ENCODE measurements around the gene JUN. TPM values are rescaled to one million over a fixed set of nuclear protein-coding genes. Genes with fewer than 3 reads are reported as not detected.
"Not testable (repeated sequence)": the region's sequence is repeated elsewhere in the genome, so short reads cannot be mapped to it uniquely, and the experiment has no call there.

The JUN gene
- total RNA-seq, 1 experiment from 2014 or later = 74.7 TPM

GRCh38 chr1:58803858-58804257 is 20.0 kb upstream of the JUN start:
- CTCF ChIA-PET = no interaction called here
- 0 out of 2 replicates have a peak, but pooled peaks cover 10% of the 10 kb centered on the region for H3F3A ChIP-seq (ENCODE audit: insufficient read depth, low read depth)

GRCh38 chr1:58802640-58803399 is 19.0 kb upstream of the JUN start:
- ChIA-PET POLR2A (ENCODE audit: unreplicated experiment) (no interaction called here), CTCF (no interaction called here)
- Histone ChIP-seq H2AFZ (no peak overlapping the region), H3K27me3 (ENCODE audit: insufficient read depth, low read depth) (no peaks in the 10 kb centered on the region), H3K9me3 (ENCODE audit: insufficient read depth, low read depth) (no peaks in the 10 kb centered on the region), H3K79me2 (ENCODE audit: low read depth) (no peaks in the 10 kb centered on the region), H3K4me1 (replicated peaks; ENCODE audit: insufficient read depth) (peaks cover 29% of the 10 kb centered on the region), H3F3A (ENCODE audit: insufficient read depth, low read depth) (0 out of 2 replicates have a peak, but pooled peaks cover 10% of the 10 kb centered on the region), H3K9me2 (ENCODE audit: insufficient read depth) (0 out of 2 replicates have a peak, but pooled peaks cover 1% of the 10 kb centered on the region), H3K27ac (no peak overlapping the region), H3K4me2 (no peak overlapping the region), H3K4me3 (no peak overlapping the region), H3K36me3 (ENCODE audit: low read depth) (no peaks in the 10 kb centered on the region), H4K20me1 (ENCODE audit: insufficient read depth) (no peaks in the 10 kb centered on the region)
- intact Hi-C loops (cut with micrococcal nuclease; ENCODE audit: unreplicated experiment) = no loop called here
- no TSS peak for BruUV-seq (replicated peaks)
- no peak for DNase-seq
- TF ChIP-seq CTCF (conservative IDR thresholded peaks at IDR 0.05) (no peak), EZH2 (IDR thresholded peaks at IDR 0.05; ENCODE audit: low read depth) (no peak)

More at GRCh38 chr1:58803858-58804257, 20.0 kb upstream of the JUN start:
- no peak for DNase-seq
- Histone ChIP-seq H3K9me3 (ENCODE audit: insufficient read depth, low read depth) (no peaks in the 10 kb centered on the region), H3K9me2 (ENCODE audit: insufficient read depth) (no peaks in the 10 kb centered on the region), H4K20me1 (ENCODE audit: insufficient read depth) (no peaks in the 10 kb centered on the region), H3K4me1 (replicated peaks; ENCODE audit: insufficient read depth) (peaks cover 29% of the 10 kb centered on the region), H3K79me2 (ENCODE audit: low read depth) (no peaks in the 10 kb centered on the region), H3K27ac (no peak overlapping the region), H3K4me3 (no peak overlapping the region), H3K4me2 (no peak overlapping the region), H3K27me3 (ENCODE audit: insufficient read depth, low read depth) (no peaks in the 10 kb centered on the region), H3K36me3 (ENCODE audit: low read depth) (no peaks in the 10 kb centered on the region), H2AFZ (no peak overlapping the region)
- intact Hi-C loops (cut with micrococcal nuclease; ENCODE audit: unreplicated experiment) = no loop called here
- no peak for TF ChIP-seq EZH2 (IDR thresholded peaks at IDR 0.05; ENCODE audit: low read depth)
- no peak for TF ChIP-seq CTCF (conservative IDR thresholded peaks at IDR 0.05)
- POLR2A ChIA-PET (ENCODE audit: unreplicated experiment) = interaction anchor here (0.5 kb wide), 1 partner anchor 44 kb away, joined by 3 read pairs; no protein-coding TSS in a partner anchor
- no TSS peak for BruUV-seq (replicated peaks)

GRCh38 chr1:58801286-58801685 is 17.4 kb upstream of the JUN start:
- H2AFZ ChIP-seq; H3K27me3 ChIP-seq (ENCODE audit: insufficient read depth, low read depth); H3K27ac ChIP-seq; H3K4me2 ChIP-seq; DNase-seq; H3K79me2 ChIP-seq (ENCODE audit: low read depth); H4K20me1 ChIP-seq (ENCODE audit: insufficient read depth); H3K36me3 ChIP-seq (ENCODE audit: low read depth); POLR2A ChIA-PET (ENCODE audit: unreplicated experiment); intact Hi-C loops (cut with micrococcal nuclease; ENCODE audit: unreplicated experiment); H3K9me2 ChIP-seq (ENCODE audit: insufficient read depth); H3K9me3 ChIP-seq (ENCODE audit: insufficient read depth, low read depth); H3K4me3 ChIP-seq; CTCF ChIA-PET; BruUV-seq (replicated peaks); H3F3A ChIP-seq (ENCODE audit: insufficient read depth, low read depth): not testable (repeated sequence)
- peaks cover 29% of the 10 kb centered on the region for H3K4me1 ChIP-seq (replicated peaks; ENCODE audit: insufficient read depth)

Measured in PC-9 (cell line).